NOMO-1 treated with DMSO at 0.1 percent for 48 hours (cell line): ENCODE results near the gene LPAR3.

ENCODE experiments used
- DNase-seq: peaks from one replicate; lab custom pipeline; 2025; ENCODE audit not compliant: unreplicated experiment; lab: John Stamatoyannopoulos, UW

LPAR3 gene

GRCh38 chr1:84859866-84860265 is 33.1 kb downstream of the LPAR3 start:
- DNase-seq = no peak

- no peak for DNase-seq
Measured at GRCh38 chr1:84857906-84858305, 35.1 kb downstream of the LPAR3 start.

- no peak for DNase-seq
Measured at GRCh38 chr1:84856726-84857270, 36.2 kb downstream of the LPAR3 start.

- no peak for DNase-seq
Measured at GRCh38 chr1:84855691-84856630, 37.0 kb downstream of the LPAR3 start.

- DNase-seq = no peak
Measured at GRCh38 chr1:84855168-84855567, 37.8 kb downstream of the LPAR3 start.

DNA sequence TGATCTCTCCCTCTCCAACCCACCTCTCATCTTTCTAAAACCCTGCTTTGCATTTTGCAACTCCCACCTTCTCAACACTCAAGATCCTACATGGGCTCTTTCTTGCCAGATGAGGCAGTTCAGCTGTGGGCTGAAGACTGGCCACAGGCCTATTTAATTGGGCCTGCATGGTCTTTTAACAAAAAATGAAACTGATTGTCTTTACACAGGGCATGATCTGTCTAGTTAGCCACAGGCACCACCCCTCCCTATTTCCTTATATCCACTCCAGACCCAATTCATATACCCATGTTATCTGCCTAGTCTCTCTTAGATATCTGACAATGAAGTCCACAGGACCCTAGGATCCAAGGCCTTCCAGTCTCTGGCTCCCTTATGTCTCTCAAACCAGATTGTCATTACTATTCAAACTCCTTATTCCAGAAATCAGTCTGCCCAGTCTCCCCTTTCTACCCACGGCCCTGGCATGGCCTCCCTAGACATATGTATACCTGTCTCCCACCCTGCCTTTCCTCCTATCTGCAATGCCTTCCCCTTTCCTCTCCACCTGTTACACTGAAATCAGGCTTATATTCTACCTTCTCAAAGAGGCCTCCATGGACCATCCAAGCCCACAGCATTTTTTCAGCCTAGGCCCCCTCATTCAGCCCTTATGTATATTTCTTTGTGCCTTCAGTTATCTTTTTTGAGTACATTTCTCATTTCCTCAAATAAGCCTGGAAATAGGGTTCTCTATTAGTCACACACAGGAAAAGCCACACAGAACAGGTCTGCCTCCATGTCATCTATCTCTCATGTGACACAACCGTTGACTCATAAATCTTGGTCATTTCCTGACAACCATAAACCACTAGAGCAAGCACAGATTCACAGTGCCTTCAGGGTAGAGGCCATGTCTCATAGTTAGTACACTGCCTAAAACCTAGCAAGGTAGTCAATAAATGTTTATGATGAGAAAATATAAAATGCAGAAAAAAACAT is 39.0 kb downstream of the LPAR3 start:
- peak; percentile 98 for DNase-seq

DNA sequence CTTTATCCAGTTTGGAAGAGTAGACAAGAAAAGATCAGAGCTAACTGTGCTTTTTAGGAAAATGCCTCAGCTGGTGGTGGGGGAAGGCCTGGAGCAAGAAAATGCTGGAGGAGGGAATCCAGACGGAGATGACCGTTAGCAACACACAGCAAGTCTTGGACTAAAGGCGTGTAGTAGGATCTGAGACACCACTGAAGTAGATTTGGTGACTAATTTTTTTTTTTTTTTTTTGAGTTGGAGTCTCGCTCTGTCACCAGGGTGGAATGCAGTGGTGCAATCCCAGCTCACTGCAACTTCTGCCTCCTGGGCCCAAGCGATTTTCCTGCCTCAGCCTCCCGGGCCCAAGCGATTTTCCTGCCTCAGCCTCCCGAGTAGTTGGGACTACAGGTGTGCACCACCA is 41.2 kb downstream of the LPAR3 start:
- DNase-seq = no peak

DNA sequence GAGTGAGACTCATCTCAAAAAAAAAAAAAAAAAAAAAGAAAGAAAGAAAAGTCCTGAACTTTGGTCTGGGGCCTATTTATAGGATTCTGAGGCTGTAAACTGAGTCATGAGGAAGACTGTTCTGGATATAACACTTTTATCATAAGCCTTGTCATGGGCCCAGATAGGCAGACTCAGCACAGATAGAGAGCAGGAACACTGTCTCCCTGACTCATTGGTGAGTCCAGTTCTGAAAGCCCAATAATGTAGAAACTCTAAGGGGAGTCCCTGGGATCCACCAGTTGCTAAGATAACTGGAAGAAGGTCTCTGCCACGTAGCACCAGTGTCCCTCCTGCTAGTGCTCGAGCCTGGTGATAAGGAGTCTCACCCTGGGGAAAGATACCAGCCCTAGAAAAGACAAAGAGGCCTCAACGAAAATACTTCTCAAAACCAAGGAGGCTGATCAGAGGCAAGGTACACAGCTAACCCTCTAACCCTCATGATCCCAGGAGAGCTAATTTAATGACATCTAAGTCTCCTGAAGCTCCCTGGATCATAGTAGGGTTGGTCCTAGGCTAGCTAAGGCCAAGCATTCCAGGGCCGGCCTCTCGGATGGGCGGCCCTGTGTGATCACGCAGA is 43.5 kb downstream of the LPAR3 start:
- no peak for DNase-seq

- DNase-seq = no peak
Measured at GRCh38 chr1:84847253-84848250, 45.5 kb downstream of the LPAR3 start.

DNA sequence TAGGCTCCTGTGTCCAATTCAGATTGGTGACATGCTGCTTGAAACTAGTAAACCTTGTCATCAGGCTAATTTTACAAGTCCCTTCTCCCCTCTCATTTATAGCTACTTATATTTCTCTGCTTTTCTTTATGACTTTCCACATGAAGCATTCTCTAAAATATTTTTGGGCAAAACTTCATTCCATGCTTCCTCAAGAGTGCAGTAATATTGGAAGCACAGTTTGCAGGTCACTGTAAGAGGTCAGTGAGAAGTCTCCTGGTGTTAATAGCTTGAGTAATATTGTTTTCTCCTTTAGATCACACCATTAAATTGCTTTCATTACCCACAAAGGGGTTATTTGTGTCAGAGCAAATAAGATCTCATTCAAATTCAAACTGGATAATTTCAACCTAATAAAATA is 46.6 kb downstream of the LPAR3 start:
- DNase-seq = no peak

DNA sequence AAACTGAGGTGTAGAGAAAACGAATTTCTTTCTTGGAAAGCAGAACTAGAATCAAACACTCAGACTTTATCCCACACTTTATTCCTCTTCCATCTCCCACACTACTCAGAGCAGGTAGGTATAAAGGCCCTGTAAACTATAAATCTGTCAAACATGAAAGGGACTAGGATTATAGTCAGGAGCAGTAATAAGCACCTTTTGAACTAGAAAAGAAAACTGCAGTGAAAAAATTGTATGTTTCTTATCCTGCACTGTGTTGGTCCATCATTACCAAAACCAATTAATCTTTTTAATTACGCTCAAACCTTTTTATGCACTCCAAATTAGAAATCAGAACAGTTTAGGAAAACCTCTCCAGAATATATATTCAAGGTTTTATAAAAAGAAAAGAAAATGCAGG is 47.6 kb downstream of the LPAR3 start:
- no peak for DNase-seq

DNA sequence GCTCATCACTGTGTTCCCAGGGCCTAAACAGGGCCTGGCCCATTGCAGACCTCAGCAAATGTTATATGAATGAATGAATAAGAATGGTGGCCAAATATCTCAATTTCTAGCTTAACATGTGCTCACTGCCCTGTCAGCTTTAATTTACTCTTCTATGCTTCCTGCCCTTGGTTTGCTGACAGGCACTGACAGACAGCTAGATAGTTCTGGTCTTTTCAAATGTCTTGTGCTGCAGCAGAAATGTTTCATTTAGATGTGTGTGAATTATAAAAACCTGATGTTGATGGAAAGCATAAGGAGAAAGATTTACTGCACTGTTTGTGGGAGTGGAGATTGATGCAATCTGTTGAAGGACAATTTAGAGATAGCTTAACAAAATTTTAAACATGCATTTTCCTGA is 48.9 kb downstream of the LPAR3 start:
- no peak for DNase-seq

GRCh38 chr1:84842748-84843231 is 50.2 kb downstream of the LPAR3 start:
- DNase-seq = no peak

- DNase-seq = no peak
Measured at GRCh38 chr1:84841971-84842370, 51.0 kb downstream of the LPAR3 start.

- DNase-seq = no peak
Measured at GRCh38 chr1:84840346-84840745, 52.7 kb downstream of the LPAR3 start.

- DNase-seq = no peak
Measured at GRCh38 chr1:84839544-84839943, 53.5 kb downstream of the LPAR3 start.

DNA sequence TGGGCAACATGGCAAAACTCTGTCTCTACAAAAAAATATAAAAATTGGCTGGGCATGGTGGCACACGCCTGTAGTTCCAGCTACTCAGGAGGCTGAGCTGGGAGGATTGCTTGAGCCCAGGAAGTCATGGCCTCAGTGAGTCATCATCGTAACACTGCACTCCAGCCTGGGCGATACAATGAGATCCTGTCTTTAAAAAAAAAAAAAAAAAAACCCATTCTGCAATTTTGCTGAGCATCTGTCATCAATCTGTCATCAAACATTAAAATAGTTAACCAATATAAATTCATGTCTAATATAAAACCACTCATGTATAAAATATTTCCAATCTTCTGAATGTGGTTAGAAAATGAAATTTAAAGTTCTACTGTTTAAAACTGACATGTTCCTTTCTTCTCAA is 56.9 kb downstream of the LPAR3 start:
- no peak for DNase-seq

DNA sequence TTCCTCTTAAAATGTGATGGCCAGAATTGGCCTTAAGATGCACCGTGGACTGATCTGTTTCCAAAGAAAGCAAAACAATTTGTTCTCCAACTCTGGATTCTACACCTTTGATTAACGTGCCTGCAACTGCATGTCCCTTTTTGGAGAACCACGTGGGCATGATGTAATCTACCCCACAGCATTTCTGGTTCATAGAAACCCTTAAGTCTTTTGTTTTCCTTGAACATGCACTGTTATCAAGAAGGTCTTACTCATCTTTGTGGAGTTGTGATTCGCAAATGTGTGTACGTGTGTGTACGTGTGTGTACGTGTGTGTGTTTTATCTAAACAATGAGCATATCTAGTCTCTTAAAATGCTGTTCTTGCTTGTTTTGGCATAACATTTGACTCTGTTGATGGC is 57.8 kb downstream of the LPAR3 start:
- no peak for DNase-seq

DNA sequence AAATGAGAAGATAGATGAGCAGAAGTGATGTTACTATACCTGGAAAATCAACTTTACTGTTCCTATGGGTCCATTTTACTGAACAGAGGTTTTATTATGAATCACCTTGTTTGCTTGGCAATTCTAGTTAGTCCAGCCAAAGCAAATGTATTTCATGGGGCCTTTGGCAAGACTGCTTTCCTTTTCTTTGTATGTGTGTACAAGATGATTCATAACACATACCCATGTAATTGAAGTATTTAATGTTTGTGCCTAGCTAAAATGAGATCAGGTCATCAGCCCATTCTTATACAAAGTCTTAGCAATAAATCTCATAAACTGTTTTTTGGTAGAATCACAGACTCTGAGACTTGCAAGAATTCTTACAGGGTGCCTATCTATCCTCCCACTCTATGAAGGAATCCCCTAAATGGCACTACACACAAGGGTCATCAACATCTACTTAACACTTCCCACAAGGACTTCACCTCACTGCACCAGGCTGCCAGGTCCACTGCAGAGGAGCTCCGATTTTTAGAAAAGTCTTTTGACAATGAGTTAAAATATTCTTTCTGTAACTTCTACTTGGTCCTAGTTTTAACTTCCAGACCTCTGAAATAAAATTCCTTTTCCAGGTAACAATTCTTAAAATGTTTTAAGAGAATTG is 58.5 kb downstream of the LPAR3 start:
- DNase-seq = no peak
